Measurements from ENCODE around the gene TTLL8.
A peak's percentile ranks its signal among the peaks of the same experiment; 100 is the strongest.

Gene TTLL8

GRCh38 chr22:50060441-50061140, 2.5 kb upstream of the TTLL8 start:
- no peak for DNase-seq

GRCh38 chr22:50059881-50060262, 1.8 kb upstream of the TTLL8 start:
- DNase-seq: no peak

GRCh38 chr22:50058906-50059880, 1.1 kb upstream of the TTLL8 start:
- no peak for DNase-seq

GRCh38 chr22:50057278-50058060, 629 bp downstream of the TTLL8 start:
- DNase-seq: no peak

GRCh38 chr22:50056214-50056972, 1.7 kb downstream of the TTLL8 start:
- DNase-seq: no peak

GRCh38 chr22:50053861-50054260, 4.2 kb downstream of the TTLL8 start:
- DNase-seq: no peak

GRCh38 chr22:50051930-50052329, 6.2 kb downstream of the TTLL8 start:
- DNase-seq: no peak

GRCh38 chr22:50049299-50050195, 8.6 kb downstream of the TTLL8 start:
- DNase-seq: no peak

- DNase-seq: no peak
These were observed 9.3 kb downstream of the TTLL8 start for GRCh38 chr22:50048836-50049235.

GRCh38 chr22:50048061-50048765, 9.9 kb downstream of the TTLL8 start:
- DNase-seq: peak; percentile 16

- DNase-seq: no peak
These were observed 10.8 kb downstream of the TTLL8 start for GRCh38 chr22:50047346-50047745.

GRCh38 chr22:50046481-50047245, 11.4 kb downstream of the TTLL8 start:
- no peak for DNase-seq

GRCh38 chr22:50046019-50046415, 12.1 kb downstream of the TTLL8 start:
- DNase-seq: no peak

- DNase-seq: no peak
These were observed 12.7 kb downstream of the TTLL8 start for GRCh38 chr22:50045211-50046018.

GRCh38 chr22:50044485-50045118, 13.5 kb downstream of the TTLL8 start:
- DNase-seq: no peak

GRCh38 chr22:50041361-50042065, 16.6 kb downstream of the TTLL8 start:
- no peak for DNase-seq

GRCh38 chr22:50040717-50041116, 17.4 kb downstream of the TTLL8 start:
- DNase-seq: no peak
